ENCODE results near the gene VWA3A.
A peak's percentile ranks its signal among the peaks of the same experiment; 100 is the strongest.
"Not testable (repeated sequence)": the region's sequence is repeated elsewhere in the genome, so short reads cannot be mapped to it uniquely, and the experiment has no call there.

VWA3A gene

DNA sequence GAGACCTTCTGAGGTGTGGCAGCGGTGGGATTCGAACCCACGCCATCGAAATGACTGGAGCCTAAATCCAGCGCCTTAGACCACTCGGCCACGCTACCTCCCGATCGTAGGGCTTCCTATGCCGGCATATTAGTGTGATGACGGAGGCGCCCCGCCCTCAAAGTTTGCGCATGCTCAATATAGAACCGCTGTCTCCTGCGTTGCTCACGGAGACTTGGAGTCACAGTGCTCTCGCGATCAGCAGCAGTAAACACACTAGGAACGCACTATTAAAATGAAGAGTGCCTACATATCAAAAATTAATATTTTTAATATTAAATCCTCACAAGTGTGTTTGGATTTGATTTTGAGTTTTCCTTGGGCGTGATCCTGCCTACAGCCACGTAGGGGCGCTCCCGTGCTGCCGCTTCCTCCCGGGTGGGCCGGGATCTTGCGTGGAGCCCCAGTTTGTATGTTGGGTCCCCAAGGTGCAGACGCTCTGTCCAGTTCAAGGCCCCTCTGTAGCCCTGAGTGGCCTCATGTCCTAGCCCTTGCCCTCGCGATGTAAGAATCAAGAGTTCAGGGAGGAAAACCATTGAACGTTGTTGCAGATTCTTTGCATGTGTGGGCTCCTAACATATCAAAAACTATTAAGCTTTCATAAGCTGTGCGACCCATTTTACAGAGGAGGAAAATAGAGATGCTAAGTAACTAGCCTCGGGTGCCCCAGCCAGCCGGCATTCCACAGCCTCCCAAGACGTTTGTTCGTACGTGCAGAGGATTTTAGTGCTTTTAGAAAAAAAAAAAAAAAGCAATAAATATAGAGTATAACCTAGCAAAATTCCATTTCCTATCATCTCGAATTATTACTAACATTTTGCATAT, 103.6 kb downstream of the VWA3A start:
- Histone ChIP-seq H3K27ac (ENCODE audit: low read length) (peak overlapping the region; percentile 67), H3K4me3 (ENCODE audit: low read depth in 1 of 2, low read length in 2 of 2) (peak overlapping the region; percentile 45 to 70; a peak in 3 of 4 replicates), H3K36me3 (ENCODE audit: insufficient read depth, low read length) (no peaks in the 10 kb centered on the region), H3K9ac (ENCODE audit: low read depth, low read length) (peak overlapping the region; percentile 57), H3K27me3 (ENCODE audit: insufficient read depth, low read length, poor library complexity) (no peaks in the 10 kb centered on the region), H2AFZ (ENCODE audit: low read depth, low read length) (peak overlapping the region; percentile 97), H4K20me1 (ENCODE audit: insufficient read depth, low read length) (no peaks in the 10 kb centered on the region), H3K4me1 (ENCODE audit: insufficient read depth, low read length) (peaks cover 41% of the 10 kb centered on the region), H3K9me3 (ENCODE audit: insufficient read depth, low read length, severe bottlenecking) (no peaks in the 10 kb centered on the region), H3K79me2 (ENCODE audit: insufficient read depth, low read length) (no peaks in the 10 kb centered on the region), H3K4me2 (ENCODE audit: insufficient read depth, low read length) (peak overlapping the region; percentile 87)
- TF ChIP-seq, protein P1, sequence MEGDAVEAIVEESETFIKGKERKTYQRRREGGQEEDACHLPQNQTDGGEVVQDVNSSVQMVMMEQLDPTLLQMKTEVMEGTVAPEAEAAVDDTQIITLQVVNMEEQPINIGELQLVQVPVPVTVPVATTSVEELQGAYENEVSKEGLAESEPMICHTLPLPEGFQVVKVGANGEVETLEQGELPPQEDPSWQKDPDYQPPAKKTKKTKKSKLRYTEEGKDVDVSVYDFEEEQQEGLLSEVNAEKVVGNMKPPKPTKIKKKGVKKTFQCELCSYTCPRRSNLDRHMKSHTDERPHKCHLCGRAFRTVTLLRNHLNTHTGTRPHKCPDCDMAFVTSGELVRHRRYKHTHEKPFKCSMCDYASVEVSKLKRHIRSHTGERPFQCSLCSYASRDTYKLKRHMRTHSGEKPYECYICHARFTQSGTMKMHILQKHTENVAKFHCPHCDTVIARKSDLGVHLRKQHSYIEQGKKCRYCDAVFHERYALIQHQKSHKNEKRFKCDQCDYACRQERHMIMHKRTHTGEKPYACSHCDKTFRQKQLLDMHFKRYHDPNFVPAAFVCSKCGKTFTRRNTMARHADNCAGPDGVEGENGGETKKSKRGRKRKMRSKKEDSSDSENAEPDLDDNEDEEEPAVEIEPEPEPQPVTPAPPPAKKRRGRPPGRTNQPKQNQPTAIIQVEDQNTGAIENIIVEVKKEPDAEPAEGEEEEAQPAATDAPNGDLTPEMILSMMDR (IDR thresholded peaks at IDR 0.05; ENCODE audit: borderline replicate concordance, extremely low read depth, low read length, poor library complexity, severe bottlenecking) = peak; percentile 77
- no peak for TF ChIP-seq EZH2 (IDR thresholded peaks at IDR 0.05; ENCODE audit: borderline replicate concordance, low read depth, low read length, severe bottlenecking)
- ATAC-seq (ENCODE audit: insufficient read depth, low read depth) = peak; percentile 45
- peak; percentile 91 for DNase-seq

DNA sequence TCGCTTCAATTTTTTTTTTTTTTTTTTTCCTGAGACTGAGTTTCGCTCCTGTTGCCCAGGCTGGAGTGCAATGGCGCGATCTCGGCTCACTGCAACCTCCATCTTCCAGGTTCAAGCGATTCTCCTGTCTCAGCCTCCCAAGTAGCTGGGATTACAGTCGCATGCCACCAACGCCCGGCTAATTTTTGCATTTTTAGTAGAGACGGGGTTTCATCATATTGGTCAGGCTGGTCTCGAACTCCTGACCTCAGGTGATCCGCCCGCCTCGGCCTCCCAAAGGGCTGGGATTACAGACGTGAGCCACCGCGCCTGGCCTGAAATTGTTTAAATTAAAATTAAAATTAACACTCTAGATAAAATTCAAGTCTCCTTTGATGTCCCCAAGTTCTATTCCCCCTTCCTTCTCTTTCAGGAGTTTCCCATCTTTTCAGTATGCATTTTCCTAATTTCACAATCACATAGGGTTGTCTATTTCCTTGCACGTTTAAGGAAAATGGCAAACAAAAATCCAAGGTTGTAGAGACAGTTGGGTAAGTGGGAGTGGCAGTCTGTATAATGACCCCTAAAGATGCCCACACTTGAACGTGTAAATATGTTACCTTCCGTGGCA, 104.3 kb downstream of the VWA3A start:
- peak overlapping the region in 1 of 2 experiments; percentile 70; a peak in 1 of 4 replicates for H3K4me3 ChIP-seq (ENCODE audit: low read depth in 1 of 2, low read length in 2 of 2)
- H3K9me3 ChIP-seq (ENCODE audit: insufficient read depth, low read length, severe bottlenecking) = not testable (repeated sequence)
- peak overlapping the region; percentile 87 for H3K4me2 ChIP-seq (ENCODE audit: insufficient read depth, low read length)

DNA sequence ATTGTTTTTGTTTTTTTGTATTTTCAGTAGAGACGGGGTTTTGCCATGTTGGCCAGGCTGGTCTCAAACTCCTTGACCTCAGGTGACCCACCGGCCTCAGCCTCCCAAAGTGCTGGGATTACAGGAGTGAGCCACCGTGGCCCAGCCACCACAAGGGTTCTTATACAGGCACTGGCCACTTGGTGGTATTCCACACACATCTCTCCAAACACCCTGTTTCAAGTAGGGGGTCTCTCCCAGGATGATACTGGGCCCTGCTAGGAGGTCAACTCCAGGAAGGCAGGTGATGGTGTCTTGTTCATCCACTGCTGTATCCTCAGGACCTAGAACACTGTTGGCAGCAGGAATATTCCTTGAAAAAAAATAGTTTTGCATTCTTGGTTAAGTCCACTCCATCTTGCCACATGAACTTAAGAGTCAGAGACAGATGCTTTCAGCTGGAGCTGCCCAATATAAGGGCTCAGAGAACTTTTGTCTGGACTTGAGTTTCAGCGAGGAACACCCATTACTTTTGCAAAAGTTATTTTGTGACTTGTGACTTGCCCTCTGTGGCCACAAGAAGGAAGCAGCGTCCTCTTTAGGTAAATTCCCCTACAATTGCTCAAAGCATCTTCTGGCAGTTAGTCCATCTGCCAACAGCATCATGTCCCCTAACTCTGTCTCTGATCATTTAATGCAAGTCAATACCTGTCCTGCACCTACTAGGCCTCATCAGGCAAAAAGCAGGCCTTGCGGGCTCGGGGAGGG, 106.4 kb downstream of the VWA3A start:
- Histone ChIP-seq H4K20me1 (ENCODE audit: insufficient read depth, low read length) (no peaks in the 10 kb centered on the region), H3K36me3 (ENCODE audit: insufficient read depth, low read length) (no peaks in the 10 kb centered on the region), H3K9me3 (ENCODE audit: insufficient read depth, low read length, severe bottlenecking) (no peaks in the 10 kb centered on the region), H3K27me3 (ENCODE audit: insufficient read depth, low read length, poor library complexity) (no peaks in the 10 kb centered on the region), H2AFZ (ENCODE audit: low read depth, low read length) (no peak overlapping the region), H3K9ac (ENCODE audit: low read depth, low read length) (no peak overlapping the region), H3K4me3 (ENCODE audit: low read depth in 1 of 2, low read length in 2 of 2) (no peak overlapping the region), H3K79me2 (ENCODE audit: insufficient read depth, low read length) (no peaks in the 10 kb centered on the region), H3K27ac (ENCODE audit: low read length) (no peak overlapping the region), H3K4me2 (ENCODE audit: insufficient read depth, low read length) (no peak overlapping the region), H3K4me1 (ENCODE audit: insufficient read depth, low read length) (peaks cover 19% of the 10 kb centered on the region)
- TF ChIP-seq EZH2 (IDR thresholded peaks at IDR 0.05; ENCODE audit: borderline replicate concordance, low read depth, low read length, severe bottlenecking) = no peak
- TF ChIP-seq, protein P1 (IDR thresholded peaks at IDR 0.05; ENCODE audit: borderline replicate concordance, extremely low read depth, low read length, poor library complexity, severe bottlenecking) = no peak
- ATAC-seq (ENCODE audit: insufficient read depth, low read depth) (no peak), DNase-seq (no peak)

More for the DNA sequence above, 104.3 kb downstream of the VWA3A start:
- peaks cover 34% of the 10 kb centered on the region for H3K4me1 ChIP-seq (ENCODE audit: insufficient read depth, low read length)
- not testable (repeated sequence) for DNase-seq; H2AFZ ChIP-seq (ENCODE audit: low read depth, low read length); H3K79me2 ChIP-seq (ENCODE audit: insufficient read depth, low read length); H4K20me1 ChIP-seq (ENCODE audit: insufficient read depth, low read length); ATAC-seq (ENCODE audit: insufficient read depth, low read depth); H3K27ac ChIP-seq (ENCODE audit: low read length); H3K27me3 ChIP-seq (ENCODE audit: insufficient read depth, low read length, poor library complexity); H3K36me3 ChIP-seq (ENCODE audit: insufficient read depth, low read length)
- H3K9ac ChIP-seq (ENCODE audit: low read depth, low read length) = peak overlapping the region; percentile 57; the same call in 1 of the 2 replicates

Data from DND-41 (cell line).